IMR-90 (cell line): ENCODE measurements around the gene RIPOR2. TPM values are rescaled to one million over a fixed set of nuclear protein-coding genes. Genes with fewer than 3 reads are reported as not detected.

Experiments
- ATAC-seq: fragments of 200-7000 bp; cut with Tn5 transposase; 2 replicates; pipeline ENCODE4 v1.9.1; 2020; ENCODE audit warnings: low read depth, mild to moderate bottlenecking, moderate library complexity
- BruUV-seq: library from RNA; stranded (reverse); fragments of 400-500 nt; replicated peaks from 2 replicates; lab custom pipeline; 2021; lab: Mats Ljungman, UMichigan
- CTCF ChIA-PET: fragments of 300-600 bp; formaldehyde crosslinking; extraction: SDS; loops from one replicate; lab custom pipeline; 2021; ENCODE audit warnings: antibody characterized with exemption; lab: Yijun Ruan, JAX
- POLR2A ChIA-PET: fragments of 300-600 bp; sonication (Branson Sonifier 250); formaldehyde crosslinking; loops from one replicate; lab custom pipeline; 2022; ENCODE audit warnings: antibody characterized with exemption; ENCODE audit not compliant: unreplicated experiment; lab: Charles Lee
- DNase-seq: peaks from one replicate; pipeline ENCODE4 v3.0.0; 2013
- H2AFZ ChIP-seq: replicated peaks from 2 replicates; pipeline ENCODE3; 2013; ENCODE audit warnings: low read length, mild to moderate bottlenecking; ENCODE audit not compliant: poor library complexity
- H2AK5ac ChIP-seq: 2 replicates; pipeline ENCODE4 v1.6.1; 2013; ENCODE audit warnings: low read depth, low read length, inconsistent platforms
- H2AK9ac ChIP-seq: replicated peaks from 2 replicates; pipeline ENCODE3; 2013; ENCODE audit warnings: mild to moderate bottlenecking, low read depth, low read length, moderate library complexity; ENCODE audit not compliant: poor library complexity
- H2BK120ac ChIP-seq: 2 replicates; pipeline ENCODE4 v1.6.1; 2013; ENCODE audit warnings: low read depth, low read length, inconsistent platforms
- H2BK15ac ChIP-seq: 3 replicates; pipeline ENCODE4 v1.6.1; 2013; ENCODE audit warnings: low read depth, low read length, inconsistent platforms
- H2BK20ac ChIP-seq: 2 replicates; pipeline ENCODE4 v1.6.1; 2013; ENCODE audit warnings: low read depth, mild to moderate bottlenecking, inconsistent platforms, low read length, moderate library complexity
- H2BK5ac ChIP-seq: 2 replicates; pipeline ENCODE4 v1.6.1; 2013; ENCODE audit warnings: mild to moderate bottlenecking, low read depth, low read length, inconsistent platforms; ENCODE audit not compliant: poor library complexity, severe bottlenecking
- H3K14ac ChIP-seq: replicated peaks from 2 replicates; pipeline ENCODE4 v1.6.1; 2013; ENCODE audit warnings: low read depth, low read length, inconsistent platforms
- H3K18ac ChIP-seq: 2 replicates; pipeline ENCODE4 v1.6.1; 2013; ENCODE audit warnings: low read depth, low read length, control low read depth
- H3K23ac ChIP-seq: 2 replicates; pipeline ENCODE4 v1.6.1; 2013; ENCODE audit warnings: low read depth, low read length, inconsistent platforms
- H3K27ac ChIP-seq: 2 replicates; pipeline ENCODE4 v1.5.1; 2013; ENCODE audit warnings: mild to moderate bottlenecking, control low read depth, low read length; ENCODE audit not compliant: insufficient read depth
- H3K27me3 ChIP-seq: 2 replicates; pipeline ENCODE4 v1.6.1; 2013; ENCODE audit warnings: low read length; ENCODE audit not compliant: control insufficient read depth, insufficient read depth
- H3K36me3 ChIP-seq: 2 replicates; pipeline ENCODE4 v1.6.1; 2013; ENCODE audit warnings: low read length, mixed read lengths; ENCODE audit not compliant: control insufficient read depth, insufficient read depth
- H3K4ac ChIP-seq: 2 replicates; pipeline ENCODE4 v1.6.1; 2013; ENCODE audit warnings: low read depth, low read length, inconsistent platforms
- H3K4me1 ChIP-seq: 2 replicates; pipeline ENCODE4 v1.6.1; 2013; ENCODE audit warnings: low read length, mixed read lengths; ENCODE audit not compliant: control insufficient read depth, insufficient read depth
- H3K4me2 ChIP-seq: 2 replicates; pipeline ENCODE4 v1.6.1; 2013; ENCODE audit warnings: low read depth, mild to moderate bottlenecking, control low read depth, low read length, moderate library complexity
- H3K4me3 ChIP-seq: 2 replicates; pipeline ENCODE4 v1.5.1; 2013; ENCODE audit warnings: low read depth, mild to moderate bottlenecking, control low read depth, low read length, moderate library complexity; ENCODE audit not compliant: insufficient read depth
- H3K56ac ChIP-seq: 2 replicates; pipeline ENCODE4 v1.6.1; 2013; ENCODE audit warnings: low read length, inconsistent platforms; ENCODE audit not compliant: insufficient read depth; ENCODE audit errors: extremely low read depth
- H3K79me1 ChIP-seq, 2 experiments: 2 replicates each; pipeline ENCODE4 v1.6.1; 2013; ENCODE audit warnings: low read length in 2 of 2, inconsistent platforms in 1 of 2, low read depth in 1 of 2
- H3K9ac ChIP-seq: 2 replicates; pipeline ENCODE4 v1.6.1; 2013; ENCODE audit warnings: low read depth, low read length, control low read depth
- H3K9me1 ChIP-seq: 2 replicates; pipeline ENCODE4 v1.6.1; 2013; ENCODE audit warnings: low read length, inconsistent platforms; ENCODE audit not compliant: insufficient read depth
- H3K9me3 ChIP-seq: 2 replicates; pipeline ENCODE4 v1.6.1; 2013; ENCODE audit warnings: low read length; ENCODE audit not compliant: control insufficient read depth, insufficient read depth
- H4K20me1 ChIP-seq: 2 replicates; pipeline ENCODE4 v1.6.1; 2013; ENCODE audit warnings: low read length, inconsistent platforms; ENCODE audit not compliant: insufficient read depth
- H4K5ac ChIP-seq: 2 replicates; pipeline ENCODE4 v1.6.1; 2013; ENCODE audit warnings: mild to moderate bottlenecking, low read depth, low read length, control low read depth
- H4K8ac ChIP-seq, 2 experiments: 2 replicates each; pipeline ENCODE4 v1.6.1; 2013; ENCODE audit warnings: low read depth in 2 of 2, low read length in 2 of 2, control low read depth in 1 of 2, inconsistent platforms in 1 of 2
- H4K91ac ChIP-seq: 2 replicates; pipeline ENCODE4 v1.6.1; 2013; ENCODE audit warnings: low read depth, low read length, inconsistent platforms; ENCODE audit not compliant: insufficient read depth
- BHLHE40 ChIP-seq: fragments of 150-350 bp; IDR thresholded peaks from 2 replicates; pipeline ENCODE4 v1.6.1; 2016; ENCODE audit warnings: mild to moderate bottlenecking, low read depth, low read length
- CEBPB ChIP-seq: IDR thresholded peaks from 2 replicates; pipeline ENCODE4 v1.6.1; 2012; ENCODE audit warnings: low read depth, low read length, improper control_type of control experiment
- CHD1 ChIP-seq: IDR thresholded peaks from 2 replicates; pipeline ENCODE4 v1.6.1; 2012; ENCODE audit warnings: low read depth, low read length, improper control_type of control experiment
- FOS ChIP-seq: fragments of 150-350 bp; IDR thresholded peaks from 2 replicates; pipeline ENCODE4 v1.6.1; 2016; ENCODE audit warnings: low read depth, low read length
- MAFK ChIP-seq: IDR thresholded peaks from 2 replicates; pipeline ENCODE4 v1.6.1; 2012; ENCODE audit warnings: low read depth, low read length, improper control_type of control experiment
- MAZ ChIP-seq: IDR thresholded peaks from 2 replicates; pipeline ENCODE4 v1.6.1; 2012; ENCODE audit warnings: low read depth, mild to moderate bottlenecking, low read length, improper control_type of control experiment, moderate library complexity, borderline replicate concordance
- MXI1 ChIP-seq: IDR thresholded peaks from 2 replicates; pipeline ENCODE4 v1.6.1; 2012; ENCODE audit warnings: low read depth, mild to moderate bottlenecking, low read length, moderate library complexity, borderline replicate concordance
- NFE2L2 ChIP-seq: fragments of 150-350 bp; IDR thresholded peaks from 2 replicates; pipeline ENCODE4 v1.6.1; 2016; ENCODE audit warnings: low read depth, mild to moderate bottlenecking, low read length
- RCOR1 ChIP-seq: IDR thresholded peaks from 2 replicates; pipeline ENCODE4 v1.6.1; 2012; ENCODE audit warnings: mild to moderate bottlenecking, low read length, improper control_type of control experiment; ENCODE audit not compliant: insufficient replicate concordance
- RFX5 ChIP-seq: IDR thresholded peaks from 2 replicates; pipeline ENCODE4 v1.8.0; 2012; ENCODE audit warnings: low read depth, mild to moderate bottlenecking, low read length, moderate library complexity
- SMC3 ChIP-seq: fragments of 150-350 bp; IDR thresholded peaks from 2 replicates; pipeline ENCODE4 v1.6.1; 2016; ENCODE audit warnings: low read depth, mild to moderate bottlenecking, antibody characterized with exemption, low read length, moderate library complexity
- WGBS, 2 experiments: methylation state at CpG; one replicate each; pipeline versions ENCODE4 v1.1.5 to v1.1.7; 2013; ENCODE audit warnings: missing lambda C conversion rate in 2 of 2; ENCODE audit not compliant: insufficient read length in 1 of 2; ENCODE audit errors: extremely low coverage in 2 of 2; 5-methylcytosine and 5-hydroxymethylcytosine counted together
- dilution Hi-C: fragments of 300-500 bp; cut with HindIII; formaldehyde crosslinking; loops from one replicate; pipeline ENCODE4 v1.14.3; 2018; ENCODE audit warnings: low sequenced_read_pairs; ENCODE audit not compliant: unreplicated experiment
- in situ Hi-C: fragments of 300-500 bp; cut with MboI; formaldehyde crosslinking; loops from 3 replicates; pipeline ENCODE4 v1.14.3; 2019; ENCODE audit warnings: low sequenced_read_pairs, inconsistent platforms, mixed read lengths
- intact Hi-C: fragments of 100-400 bp; cut with micrococcal nuclease; formaldehyde crosslinking; loops from 2 replicates; pipeline ENCODE4 v1.10.0; 2022
- polyA plus RNA-seq, 3 experiments: library from polyadenylated mRNA; depleted of rRNA; stranded (reverse); fragments of >200 nt; gene quantifications; 2 replicates each; pipeline ENCODE4 v1.2.3, GENCODE V29; 2012; ENCODE audit warnings: low replicate concordance in 1 of 3
- total RNA-seq: library from RNA; depleted of rRNA; stranded (reverse); fragments of >200 nt; gene quantifications from 2 replicates; pipeline ENCODE4 v1.2.3, GENCODE V29; 2012
- TF ChIP-seq, protein P1 (sequence below): conservative IDR thresholded peaks from 2 replicates; pipeline ENCODE4 v1.5.1; 2012; ENCODE audit warnings: mild to moderate bottlenecking, low read depth, low read length, improper control_type of control experiment
- TF ChIP-seq, protein P2 (sequence below): fragments of 150-350 bp; IDR thresholded peaks from 2 replicates; pipeline ENCODE4 v1.6.1; 2017; ENCODE audit warnings: mild to moderate bottlenecking, antibody characterized with exemption, low read length, low read depth

RIPOR2 gene
- total and polyA plus RNA-seq, 2 of the 4 experiments (the other 2 are of a cell fraction), result 1.1 to 1.2 TPM

DNA sequence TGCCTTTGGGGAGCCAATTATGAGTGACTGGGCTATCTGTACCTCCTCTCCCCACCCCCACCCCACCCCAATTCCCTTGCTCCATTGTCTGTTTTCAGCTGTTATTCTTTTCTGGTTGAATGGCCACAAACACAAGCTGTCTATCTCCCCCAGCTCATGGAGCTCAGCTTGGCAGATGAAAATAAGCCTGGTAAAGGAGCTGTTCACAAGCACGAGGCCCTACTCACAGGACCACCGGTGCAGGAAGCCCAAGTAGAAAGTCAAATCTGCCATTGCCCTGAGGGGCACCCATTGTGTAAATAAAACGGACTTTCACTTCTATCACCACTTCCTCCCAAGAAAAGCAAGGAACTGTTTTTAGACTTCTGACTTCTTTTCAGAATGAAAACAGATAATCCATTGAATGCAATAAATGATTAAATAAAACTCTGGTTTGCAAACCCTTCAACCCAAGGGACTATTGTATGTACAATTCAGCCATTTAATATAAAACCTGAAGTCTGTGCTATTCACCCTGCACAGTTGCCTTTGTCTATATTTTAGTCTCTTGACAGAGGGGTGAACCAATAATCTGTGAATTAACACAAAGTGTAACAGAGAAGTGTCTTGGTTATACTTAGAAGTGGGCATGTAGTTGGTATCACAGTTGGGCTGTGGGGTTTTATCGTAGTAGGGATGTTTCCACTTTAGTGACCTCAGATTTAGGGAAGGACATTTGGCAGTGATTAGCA, 27.7 kb downstream of the RIPOR2 start:
- Histone ChIP-seq H2AFZ (no peak overlapping the region), H4K20me1 (no peaks in the 10 kb centered on the region), H2BK5ac (no peak overlapping the region), H2BK120ac (0 out of 2 replicates have a peak overlapping the region, but pooled peaks have one; percentile 51), H3K9ac (no peak overlapping the region), H4K91ac (peak overlapping the region; percentile 54; the same call in 1 of the 2 replicates), H3K18ac (no peak overlapping the region), H3K27me3 (peaks cover 2% of the 10 kb centered on the region; the same call in 1 of the 2 replicates), H3K79me1 (peaks cover 7 to 11% of the 10 kb centered on the region in 2 experiments; a peak in 2 of 4 replicates), H3K4me1 (peaks cover 22% of the 10 kb centered on the region), H3K9me1 (peaks cover 12% of the 10 kb centered on the region; the same call in 1 of the 2 replicates), H3K14ac (no peak overlapping the region; the same call in 1 of the 2 replicates), H2AK9ac (no peak overlapping the region), H3K56ac (no peak overlapping the region), H4K8ac (no peak overlapping the region), H4K5ac (peak overlapping the region; percentile 24; the same call in 1 of the 2 replicates), H3K23ac (peak overlapping the region; percentile 34; the same call in 1 of the 2 replicates), H3K9me3 (no peaks in the 10 kb centered on the region), H3K4me2 (peak overlapping the region; percentile 71), H2BK20ac (peak overlapping the region; percentile 57; the same call in 1 of the 2 replicates), H3K27ac (no peak overlapping the region; the same call in 1 of the 2 replicates), H3K4me3 (no peak overlapping the region), H3K4ac (peak overlapping the region; percentile 36; the same call in 1 of the 2 replicates), H2AK5ac (peak overlapping the region; percentile 47; the same call in 1 of the 2 replicates), H3K36me3 (no peaks in the 10 kb centered on the region), H2BK15ac (peak overlapping the region; percentile 48; the same call in 1 of the 3 replicates)
- in situ Hi-C loops, result no loop called here
- BruUV-seq, result no TSS peak
- ATAC-seq (no peak), DNase-seq (no peak)
- no peak for TF ChIP-seq RCOR1
- TF ChIP-seq MXI1, result no peak
- no peak for TF ChIP-seq MAZ
- TF ChIP-seq BHLHE40, result no peak
- TF ChIP-seq FOS, result no peak
- no peak for TF ChIP-seq CHD1
- TF ChIP-seq NFE2L2, result no peak
- no peak for TF ChIP-seq CEBPB
- no peak for TF ChIP-seq MAFK
- TF ChIP-seq RFX5, result no peak
- TF ChIP-seq, protein P1, sequence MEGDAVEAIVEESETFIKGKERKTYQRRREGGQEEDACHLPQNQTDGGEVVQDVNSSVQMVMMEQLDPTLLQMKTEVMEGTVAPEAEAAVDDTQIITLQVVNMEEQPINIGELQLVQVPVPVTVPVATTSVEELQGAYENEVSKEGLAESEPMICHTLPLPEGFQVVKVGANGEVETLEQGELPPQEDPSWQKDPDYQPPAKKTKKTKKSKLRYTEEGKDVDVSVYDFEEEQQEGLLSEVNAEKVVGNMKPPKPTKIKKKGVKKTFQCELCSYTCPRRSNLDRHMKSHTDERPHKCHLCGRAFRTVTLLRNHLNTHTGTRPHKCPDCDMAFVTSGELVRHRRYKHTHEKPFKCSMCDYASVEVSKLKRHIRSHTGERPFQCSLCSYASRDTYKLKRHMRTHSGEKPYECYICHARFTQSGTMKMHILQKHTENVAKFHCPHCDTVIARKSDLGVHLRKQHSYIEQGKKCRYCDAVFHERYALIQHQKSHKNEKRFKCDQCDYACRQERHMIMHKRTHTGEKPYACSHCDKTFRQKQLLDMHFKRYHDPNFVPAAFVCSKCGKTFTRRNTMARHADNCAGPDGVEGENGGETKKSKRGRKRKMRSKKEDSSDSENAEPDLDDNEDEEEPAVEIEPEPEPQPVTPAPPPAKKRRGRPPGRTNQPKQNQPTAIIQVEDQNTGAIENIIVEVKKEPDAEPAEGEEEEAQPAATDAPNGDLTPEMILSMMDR, result no peak
- TF ChIP-seq, protein P2, sequence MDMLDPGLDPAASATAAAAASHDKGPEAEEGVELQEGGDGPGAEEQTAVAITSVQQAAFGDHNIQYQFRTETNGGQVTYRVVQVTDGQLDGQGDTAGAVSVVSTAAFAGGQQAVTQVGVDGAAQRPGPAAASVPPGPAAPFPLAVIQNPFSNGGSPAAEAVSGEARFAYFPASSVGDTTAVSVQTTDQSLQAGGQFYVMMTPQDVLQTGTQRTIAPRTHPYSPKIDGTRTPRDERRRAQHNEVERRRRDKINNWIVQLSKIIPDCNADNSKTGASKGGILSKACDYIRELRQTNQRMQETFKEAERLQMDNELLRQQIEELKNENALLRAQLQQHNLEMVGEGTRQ, result no peak
- no peak for TF ChIP-seq SMC3
- intact Hi-C loops, result no loop called here
- no CpG with 5 or more reads among the region's 4 CpGs for WGBS, 2 experiments
- POLR2A ChIA-PET, result no interaction called here
- CTCF ChIA-PET, result interaction anchor here (3.1 kb wide), 1 partner anchor 83 kb away, joined by 16 read pairs; no protein-coding TSS in a partner anchor
- dilution Hi-C loops, result no loop called here
